Measurements from ENCODE around the gene FGF11.
"Not testable (repeated sequence)": the region's sequence is repeated elsewhere in the genome, so short reads cannot be mapped to it uniquely, and the experiment has no call there.

Gene FGF11

DNA sequence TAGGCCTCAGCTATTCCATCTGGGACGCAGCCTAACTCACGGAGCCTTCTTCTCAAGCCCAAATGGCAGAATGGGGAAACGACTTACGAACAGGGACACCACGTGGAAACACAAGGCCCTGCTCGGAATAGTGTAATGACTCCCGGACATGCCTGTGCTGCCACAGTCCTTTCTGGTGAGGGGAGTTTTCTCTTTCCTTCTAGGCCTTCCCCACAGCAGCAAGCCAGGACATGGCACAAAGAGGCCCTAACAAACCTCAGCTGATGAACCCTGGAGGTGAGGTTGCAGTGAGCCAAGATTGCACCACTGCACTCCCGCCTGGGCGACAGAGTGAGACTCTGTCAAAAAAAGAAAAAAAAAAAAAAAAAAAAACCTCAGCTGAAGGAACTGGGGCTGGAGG lies 24.8 kb downstream of the FGF11 start:
- DNase-seq = no peak

DNA sequence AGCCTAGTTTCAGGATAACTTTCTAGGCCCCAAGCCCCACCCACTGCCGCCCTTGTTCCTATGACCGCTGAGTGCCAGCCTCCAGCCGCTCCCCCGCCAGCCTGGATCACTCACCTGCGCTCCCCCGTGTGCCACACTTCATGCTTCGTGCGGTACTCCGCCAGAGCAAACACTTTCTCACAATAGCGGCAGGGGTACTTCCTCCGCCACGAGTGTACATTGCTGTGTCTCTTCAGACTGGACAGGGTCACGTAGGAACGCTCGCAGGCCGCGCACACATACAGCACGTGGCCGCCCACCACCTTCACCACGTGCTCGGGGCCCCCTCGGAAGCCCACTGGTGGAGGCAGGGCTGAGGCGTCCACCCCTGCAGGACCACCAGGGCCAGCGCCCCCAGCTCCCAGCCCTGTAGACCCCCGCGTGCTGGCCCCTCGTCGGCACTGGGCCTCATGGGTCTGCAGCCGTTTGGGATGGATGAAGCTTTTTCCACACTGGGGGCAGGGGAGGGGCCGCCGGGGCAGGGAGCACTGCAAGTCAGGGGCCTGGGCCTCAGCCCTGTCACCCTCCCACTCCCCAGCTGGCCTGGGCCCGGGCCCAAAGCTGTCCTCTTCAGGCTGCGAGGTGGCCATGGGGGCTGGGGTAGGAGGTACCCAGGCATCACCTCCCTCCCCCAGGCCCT lies 26.4 kb downstream of the FGF11 start:
- DNase-seq = no peak

DNA sequence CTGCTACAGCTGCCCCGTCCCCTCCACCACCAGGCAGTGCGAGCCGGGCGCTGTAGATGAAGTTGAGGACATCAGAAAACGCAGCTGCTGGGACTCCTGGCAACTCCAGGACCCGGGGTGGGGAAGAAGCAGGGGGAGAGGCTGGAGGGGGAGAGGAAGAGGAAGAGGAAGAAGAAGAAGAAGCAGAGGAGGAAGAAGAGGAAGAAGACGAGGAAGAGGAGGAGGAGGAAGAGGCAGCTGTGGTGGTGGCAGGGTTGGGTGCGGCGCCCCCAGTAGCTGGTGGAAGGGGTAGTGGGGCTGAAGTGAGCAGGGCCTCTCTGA lies 27.0 kb downstream of the FGF11 start:
- DNase-seq = no peak

DNA sequence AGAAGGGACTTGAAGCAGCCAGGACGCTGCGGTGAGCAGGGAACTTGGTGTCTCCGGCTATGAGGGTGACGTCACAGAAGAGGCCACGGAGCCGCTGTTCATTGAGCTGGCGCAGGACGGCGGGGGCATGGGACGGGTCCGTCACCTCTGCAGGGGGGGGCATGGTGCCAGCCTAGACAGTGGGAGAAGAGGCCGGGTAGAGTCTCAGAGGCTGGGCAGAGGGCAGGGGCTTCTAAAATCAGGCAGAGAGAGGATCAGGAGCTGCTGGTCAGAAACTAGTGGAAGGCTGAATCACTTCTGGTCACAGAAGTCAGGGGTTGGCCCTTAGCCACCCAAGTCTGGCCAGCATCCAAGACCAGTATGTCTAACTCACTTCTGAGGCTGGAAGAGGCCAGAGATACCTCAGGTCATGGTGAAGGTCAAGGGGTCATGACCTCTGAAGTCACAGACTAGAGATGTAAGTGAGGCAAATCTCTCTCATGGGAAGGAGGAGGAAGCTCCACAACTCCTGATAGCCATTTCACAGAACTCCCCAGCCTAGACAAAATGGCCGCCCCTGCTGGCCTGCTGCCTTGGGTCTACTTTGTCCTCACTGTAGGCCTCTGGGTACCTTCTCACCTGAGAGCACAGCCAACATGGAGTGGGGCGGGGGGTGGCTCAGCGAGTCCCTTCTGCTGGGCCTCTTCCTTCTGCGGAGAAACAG lies 27.5 kb downstream of the FGF11 start:
- no peak for DNase-seq

DNA sequence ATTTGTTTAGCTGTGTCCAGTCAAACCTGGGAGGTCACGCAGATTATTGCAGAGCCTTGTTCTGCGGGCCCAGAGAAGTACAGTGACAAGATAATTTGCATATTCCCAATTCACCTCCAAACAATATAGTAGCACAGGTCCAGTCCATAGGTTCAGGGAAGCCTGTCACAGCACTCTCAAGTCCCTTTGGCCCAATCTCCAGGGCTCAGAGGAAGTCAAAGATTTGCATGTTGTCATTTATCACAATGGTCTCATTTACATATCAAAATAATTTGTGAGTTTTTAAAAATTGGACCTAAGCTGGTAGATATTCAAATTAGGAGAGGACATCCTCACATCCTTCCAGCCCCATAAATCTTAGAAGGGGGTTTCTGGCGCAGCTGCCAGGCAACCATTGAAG lies 28.2 kb downstream of the FGF11 start:
- DNase-seq = no peak

DNA sequence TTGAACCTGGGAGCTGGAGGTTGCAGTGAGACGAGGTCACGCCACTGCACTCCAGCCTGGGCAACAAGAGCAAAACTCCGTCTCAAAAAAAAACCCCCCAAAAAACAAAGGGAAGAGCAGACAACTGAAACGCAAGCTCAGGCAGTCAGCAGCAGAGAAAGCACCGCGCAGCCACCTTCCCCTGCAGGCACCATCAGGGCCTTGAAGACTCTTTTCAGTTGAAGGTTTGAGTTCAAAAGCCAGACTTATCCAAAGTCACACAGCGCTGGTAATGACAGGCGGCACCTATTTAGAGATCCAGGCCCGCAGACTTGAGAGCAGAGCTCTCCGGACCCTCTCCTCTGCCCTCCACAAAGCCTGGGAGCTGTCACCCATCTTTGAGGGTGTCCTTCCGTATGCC lies 29.0 kb downstream of the FGF11 start:
- no peak for DNase-seq

DNA sequence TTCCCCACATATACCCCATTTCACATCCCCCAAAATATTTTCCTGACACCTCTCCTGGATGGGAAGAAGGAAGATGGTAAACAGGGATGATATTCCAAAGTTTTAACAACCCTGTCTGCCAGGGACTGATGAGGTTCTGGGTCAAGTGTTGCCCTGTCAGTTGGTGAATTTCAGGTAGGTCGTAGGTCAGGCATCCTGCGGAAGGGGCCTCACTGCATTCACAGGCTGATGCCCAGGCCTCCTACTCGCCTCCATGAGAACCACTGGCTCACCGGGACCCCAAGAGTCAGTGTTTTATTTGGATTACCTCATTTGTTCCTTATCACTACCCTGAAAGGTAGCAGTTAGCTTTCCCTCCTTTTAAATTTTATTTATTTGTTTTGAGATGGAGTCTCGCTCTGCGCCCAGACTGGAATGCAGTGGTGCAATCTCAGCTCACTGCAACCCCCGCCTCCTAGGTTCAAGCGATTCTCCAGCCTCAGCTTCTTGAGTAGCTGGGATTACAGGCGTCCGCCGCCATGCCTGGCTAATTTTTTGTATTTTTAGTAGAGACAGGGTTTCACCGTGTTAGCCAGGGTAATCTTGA lies 29.6 kb downstream of the FGF11 start:
- no peak for DNase-seq

DNA sequence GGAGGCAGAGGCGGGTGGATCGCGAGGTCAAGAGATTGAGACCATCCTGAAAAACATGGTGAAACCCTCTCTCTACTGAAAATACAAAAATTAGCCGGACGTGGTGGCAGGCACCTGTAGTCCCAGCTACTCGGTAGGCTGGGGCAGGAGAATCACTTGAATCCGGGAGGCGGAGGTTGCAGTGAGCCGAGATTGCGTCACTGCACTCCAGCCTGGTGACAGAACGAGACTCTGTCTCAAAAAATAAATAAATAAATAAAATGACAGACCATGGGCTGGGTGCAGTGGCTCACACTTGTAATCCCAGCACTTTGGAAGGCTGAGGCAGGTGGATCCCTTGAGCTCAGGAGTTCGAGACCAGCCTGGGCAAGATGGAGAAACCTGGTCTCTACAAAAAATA lies 30.5 kb downstream of the FGF11 start:
- DNase-seq = not testable (repeated sequence)

DNA sequence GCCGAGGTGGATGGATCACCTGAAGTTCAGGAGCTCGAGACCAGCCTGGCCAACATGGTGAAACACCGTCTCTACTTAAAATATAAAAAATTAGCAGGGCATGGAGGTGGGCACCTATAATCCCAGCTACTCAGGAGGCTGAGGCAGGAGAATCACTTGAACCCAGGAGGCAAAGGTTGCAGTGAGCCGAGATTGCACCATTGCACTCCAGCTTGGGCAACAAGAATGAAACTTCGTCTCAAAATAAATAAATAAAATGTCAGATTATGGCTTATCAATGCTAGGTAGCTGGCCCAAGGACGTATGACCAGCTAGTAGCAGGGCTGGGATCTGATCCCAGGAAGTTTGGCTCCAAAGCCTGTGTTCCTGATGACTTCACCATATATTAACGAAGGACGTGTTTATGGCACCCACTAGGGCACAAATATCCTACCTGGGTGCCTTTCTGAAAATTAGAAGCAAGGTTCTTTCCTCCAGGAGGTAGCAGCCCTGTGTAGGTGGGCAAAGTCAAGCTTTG lies 31.2 kb downstream of the FGF11 start:
- not testable (repeated sequence) for DNase-seq

DNA sequence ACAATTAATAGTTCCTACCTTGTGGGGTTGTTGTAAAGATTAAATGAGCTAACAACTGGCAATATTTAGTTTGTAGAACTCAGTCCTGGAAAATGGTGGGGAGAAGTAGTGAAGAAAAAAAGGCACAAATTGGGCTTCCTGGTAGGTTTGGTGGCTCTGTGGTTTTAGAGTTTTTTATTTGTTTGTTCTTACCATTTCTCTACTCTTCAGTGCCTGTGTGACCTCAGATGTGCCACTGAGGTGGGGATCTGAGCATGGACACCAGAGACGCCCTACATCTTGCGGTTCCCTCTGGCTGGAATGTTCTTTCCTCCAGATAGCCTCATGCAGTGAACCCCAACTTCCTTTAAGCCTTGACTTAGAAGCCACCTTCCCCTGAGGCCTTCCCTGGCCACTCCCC lies 32.4 kb downstream of the FGF11 start:
- DNase-seq = no peak

DNA sequence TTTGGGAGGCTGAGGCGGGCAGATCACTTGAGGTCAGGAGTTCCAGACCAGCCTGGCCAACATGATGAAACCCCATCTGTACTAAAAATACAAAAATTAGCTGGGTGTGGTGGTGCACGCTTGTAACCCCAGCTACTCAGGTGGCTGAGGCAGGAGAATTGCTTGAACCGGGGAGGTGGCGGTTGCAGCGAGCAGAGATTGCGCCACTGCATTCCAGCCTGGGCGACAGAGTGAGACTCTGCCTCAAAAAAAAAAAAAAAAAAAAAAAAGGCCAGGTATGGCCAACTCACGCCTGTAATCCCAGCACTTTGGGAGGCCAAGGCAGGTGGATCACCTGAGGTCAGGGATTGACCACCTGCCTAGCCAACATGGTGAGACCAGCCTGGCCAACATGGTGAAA lies 35.5 kb downstream of the FGF11 start:
- DNase-seq = not testable (repeated sequence)

DNA sequence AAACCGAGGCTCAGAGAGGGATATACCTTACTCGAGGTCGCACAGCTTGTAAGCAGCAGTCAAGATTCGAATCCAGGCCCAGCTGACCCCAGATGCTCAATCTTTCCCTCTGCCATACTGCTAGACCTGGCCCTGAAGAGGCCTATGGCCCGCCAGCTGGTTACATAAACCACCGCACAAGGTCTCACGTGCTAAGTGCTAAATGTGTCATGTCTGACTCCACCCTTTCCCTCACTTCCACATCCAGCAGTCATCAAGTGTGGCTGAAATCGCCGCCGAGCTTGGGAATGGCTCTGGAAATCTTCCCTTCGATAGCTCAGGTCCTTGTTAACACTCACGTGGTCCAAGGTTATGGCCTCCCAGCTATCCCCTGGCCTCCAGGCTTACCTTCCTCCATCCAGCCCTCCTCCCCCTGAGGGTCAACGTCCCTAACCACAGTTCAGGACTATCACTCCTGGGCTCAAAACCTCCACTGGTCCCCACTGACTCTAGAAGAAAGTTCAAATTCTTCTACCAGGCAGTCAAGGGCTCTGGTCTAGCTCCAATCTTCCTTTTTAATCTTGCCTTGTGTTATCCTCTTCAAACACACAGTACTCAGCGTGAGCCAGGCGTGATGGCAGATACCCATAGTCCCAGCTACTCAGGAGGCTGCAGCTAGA lies 36.6 kb downstream of the FGF11 start:
- no peak for DNase-seq

DNA sequence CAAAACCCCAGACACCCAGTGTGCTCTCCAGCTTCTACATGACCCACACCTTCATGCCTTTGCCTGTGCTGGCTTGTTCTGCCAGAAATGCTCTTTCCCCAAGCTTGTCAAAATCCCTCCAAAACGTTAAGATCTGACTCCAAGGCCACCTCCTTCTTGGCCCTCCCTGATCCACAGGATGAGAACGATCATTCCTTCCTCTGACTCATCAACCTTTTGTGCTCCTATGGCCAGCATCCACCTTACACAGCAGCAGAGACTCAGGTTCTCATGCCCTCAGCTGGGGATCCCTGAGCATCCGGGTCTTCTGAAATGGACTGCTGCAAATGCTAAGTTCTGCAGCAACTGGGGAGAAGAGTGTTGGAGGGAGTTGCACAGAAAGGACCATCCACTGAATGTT lies 37.2 kb downstream of the FGF11 start:
- no peak for DNase-seq

DNA sequence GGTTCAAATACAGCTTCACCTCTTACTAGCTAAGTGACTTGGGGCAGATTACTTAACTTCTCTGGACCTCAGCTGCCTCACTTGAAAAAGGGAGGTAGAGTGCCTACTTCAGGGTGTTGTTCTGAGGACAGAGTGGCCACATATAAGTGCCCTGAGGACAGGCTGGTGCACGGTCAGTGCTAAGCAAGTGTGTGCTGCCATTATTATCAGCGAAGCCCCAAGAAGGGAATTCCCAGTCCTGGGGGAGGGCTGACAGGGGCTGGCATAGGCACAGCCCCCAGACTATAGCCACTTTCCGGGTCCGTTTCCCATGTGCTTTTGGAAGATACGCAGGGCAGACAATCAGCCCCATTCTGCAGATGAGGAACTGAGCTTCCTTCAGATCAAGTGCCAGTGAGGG lies 37.6 kb downstream of the FGF11 start:
- DNase-seq = no peak

DNA sequence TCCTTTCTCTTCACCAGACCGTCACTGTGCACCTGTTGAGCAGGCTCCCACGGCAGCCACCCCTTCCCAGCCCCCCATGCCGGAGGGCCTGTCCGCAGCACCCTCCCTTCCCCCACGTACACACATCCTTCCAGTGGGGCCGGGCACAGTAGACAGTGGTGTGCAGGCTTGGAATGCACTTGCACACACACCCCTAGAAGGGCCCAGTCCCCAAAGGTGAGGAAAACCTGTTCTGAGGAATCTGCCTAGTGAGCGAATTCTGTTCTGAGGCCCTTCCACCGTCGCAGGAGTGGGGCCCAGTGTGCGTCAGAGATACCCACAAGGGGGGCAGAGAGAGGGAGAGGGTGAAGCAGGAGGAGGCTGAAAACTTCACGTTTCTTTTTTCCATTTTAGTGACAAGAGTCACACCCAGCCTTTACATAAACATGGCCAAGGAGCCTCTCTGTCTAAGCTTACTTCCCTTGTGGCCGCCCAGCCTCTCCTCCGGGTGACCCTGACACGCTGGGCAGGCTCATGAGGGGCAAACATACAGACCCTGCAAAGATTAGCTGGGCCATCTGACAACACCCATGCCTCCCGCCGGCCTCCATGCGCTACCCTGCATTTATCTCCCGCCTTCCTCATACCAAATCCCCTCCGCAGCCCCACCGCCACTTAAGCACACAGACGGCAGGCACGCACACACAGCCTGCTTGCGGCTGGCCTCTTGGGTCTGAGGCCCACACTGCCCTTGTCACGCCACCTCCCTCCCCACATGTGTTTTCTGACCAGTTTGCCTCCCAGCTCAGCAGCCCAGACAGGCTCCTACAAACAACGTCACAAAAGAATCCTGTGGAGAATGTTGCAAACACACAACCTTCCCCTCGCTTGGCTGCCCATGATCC lies 38.3 kb downstream of the FGF11 start:
- DNase-seq = no peak

DNA sequence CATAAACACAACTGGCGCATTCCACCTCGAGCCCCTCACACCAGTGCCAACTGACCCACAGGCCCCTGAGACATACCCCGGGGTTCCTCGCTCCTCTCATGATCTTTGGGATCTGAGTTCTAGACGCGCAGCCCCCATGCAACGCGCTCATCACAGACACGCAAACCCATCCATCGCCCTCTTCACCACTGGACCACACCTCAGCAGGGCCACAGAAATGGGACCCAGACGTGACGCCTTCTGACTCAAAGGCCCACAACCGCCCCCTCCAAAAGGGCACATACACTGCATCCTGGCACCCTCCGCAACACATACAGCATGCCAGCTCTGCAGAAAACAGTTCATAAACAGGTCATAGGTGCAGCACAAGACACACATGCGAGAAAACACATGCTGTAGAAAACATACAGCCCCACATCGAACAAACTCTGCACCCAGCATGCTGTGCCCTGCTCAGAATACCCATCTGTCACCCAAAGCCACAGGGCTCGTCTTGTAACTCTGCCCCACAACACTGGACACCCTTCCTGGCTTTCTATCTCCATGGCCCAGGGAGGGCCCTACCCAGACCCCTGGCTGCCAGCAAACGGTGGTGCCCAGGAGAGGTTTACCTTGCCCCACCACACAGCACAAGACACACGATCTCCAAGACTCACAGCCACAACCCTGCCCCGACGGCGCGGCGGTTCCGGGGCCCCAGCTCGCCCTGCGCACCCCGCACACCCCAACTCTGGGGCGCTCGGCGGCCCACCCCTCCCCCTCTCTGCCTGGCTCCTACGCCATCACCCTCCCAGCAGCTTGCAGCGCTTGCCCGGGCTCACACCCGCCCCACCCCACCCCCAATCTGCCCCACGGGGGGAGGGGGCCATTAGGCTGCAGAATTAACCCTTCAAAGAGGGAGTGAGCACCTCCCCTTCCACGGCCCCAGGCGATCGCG lies 39.2 kb downstream of the FGF11 start:
- peak; percentile 46 for DNase-seq

DNA sequence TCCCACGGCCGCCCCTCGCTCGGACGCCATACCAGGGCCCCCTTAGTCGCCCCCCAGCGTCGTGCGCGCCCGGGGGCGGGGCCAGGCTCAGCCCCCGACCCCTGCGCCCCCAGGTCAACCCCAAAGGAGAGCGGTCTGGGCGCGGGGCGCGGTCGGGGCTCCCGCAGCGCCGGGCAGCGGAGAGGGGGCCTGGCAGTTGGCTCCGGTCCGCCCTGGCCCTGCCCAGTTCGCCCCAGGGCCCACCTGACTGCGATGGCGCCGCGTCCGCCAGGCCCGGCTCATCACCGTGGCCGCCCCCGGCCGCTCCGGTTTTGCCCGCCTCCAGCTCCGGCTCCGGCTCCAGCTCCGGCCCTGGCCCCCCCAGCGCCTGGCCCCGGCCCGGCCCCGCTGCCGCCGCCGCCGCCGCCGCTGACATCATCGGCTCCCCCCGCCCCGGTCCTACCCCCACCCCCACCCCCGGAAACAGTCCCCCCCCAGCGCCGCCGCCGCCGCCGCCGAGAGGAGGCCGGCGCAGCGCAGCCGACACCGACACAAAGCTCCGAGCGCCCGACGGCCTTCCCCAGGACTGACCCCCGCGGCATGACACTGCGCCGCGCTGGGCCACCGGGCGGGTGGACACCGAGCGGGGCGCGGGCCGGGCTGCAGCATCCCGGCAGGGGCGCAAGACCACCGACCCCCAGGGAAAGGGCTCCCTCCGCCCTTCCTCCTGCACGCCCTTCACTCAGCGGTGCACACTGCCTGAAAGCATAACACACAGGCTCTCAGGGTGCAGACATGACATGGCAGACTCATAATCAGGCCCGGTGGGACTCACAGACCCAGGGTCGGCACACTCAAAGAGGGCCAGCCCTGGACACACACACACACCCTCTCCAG lies 40.1 kb downstream of the FGF11 start, which contains the start of gene ZBTB4:
ZBTB4 (minus strand) TSS at position 419 of the 876 bp plus-strand sequence. CDS start 12,830 bp downstream, outside the sequence.
- DNase-seq = peak; percentile 64

DNA sequence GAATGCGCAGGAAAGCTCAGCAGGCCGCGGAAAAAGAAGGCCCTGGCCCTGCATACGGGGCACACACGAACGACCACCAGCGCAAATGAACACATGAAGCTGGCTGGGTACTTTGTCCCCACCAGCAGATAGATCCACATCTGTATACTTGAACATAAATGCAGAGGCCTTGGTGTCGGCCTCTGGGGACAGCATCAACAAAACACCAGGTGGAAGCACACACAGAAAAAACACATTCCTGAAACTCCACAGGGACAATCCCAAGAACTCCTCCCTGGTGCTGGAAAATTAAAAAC lies 40.7 kb downstream of the FGF11 start:
- DNase-seq = no peak

DNA sequence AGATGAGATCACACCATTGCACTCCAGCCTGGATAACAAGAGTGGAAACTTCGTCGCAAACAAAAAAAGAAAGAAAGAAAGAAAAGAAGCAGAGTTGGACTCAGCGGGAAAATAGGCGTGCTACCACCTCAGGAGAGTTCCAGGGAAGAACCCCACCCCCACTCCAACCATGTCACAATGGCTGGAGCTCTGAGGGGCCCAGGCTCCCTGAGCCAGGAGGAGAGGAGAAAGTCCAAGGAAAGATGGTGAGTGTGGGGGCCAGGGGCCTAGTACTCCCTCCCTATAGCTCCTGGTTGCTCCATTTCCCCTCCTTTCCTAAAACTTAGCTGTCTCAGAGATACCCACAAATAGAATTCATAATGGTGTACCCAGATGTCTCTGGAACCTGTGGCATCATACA lies 42.0 kb downstream of the FGF11 start, which contains the start of gene SLC35G6:
SLC35G6 (plus strand) TSS at position 172 of the 400 bp plus-strand sequence; CDS start at position 243, 71 bp downstream.
- not testable (repeated sequence) for DNase-seq
